AG08396 (cell line): ENCODE results near the gene PICK1.
A peak's percentile ranks its signal among the peaks of the same experiment; 100 is the strongest.

ENCODE experiments used
- DNase-seq: peaks from one replicate; pipeline ENCODE4 v3.0.0; 2012; ENCODE audit warnings: low spot score, mixed read lengths

Gene PICK1

DNA sequence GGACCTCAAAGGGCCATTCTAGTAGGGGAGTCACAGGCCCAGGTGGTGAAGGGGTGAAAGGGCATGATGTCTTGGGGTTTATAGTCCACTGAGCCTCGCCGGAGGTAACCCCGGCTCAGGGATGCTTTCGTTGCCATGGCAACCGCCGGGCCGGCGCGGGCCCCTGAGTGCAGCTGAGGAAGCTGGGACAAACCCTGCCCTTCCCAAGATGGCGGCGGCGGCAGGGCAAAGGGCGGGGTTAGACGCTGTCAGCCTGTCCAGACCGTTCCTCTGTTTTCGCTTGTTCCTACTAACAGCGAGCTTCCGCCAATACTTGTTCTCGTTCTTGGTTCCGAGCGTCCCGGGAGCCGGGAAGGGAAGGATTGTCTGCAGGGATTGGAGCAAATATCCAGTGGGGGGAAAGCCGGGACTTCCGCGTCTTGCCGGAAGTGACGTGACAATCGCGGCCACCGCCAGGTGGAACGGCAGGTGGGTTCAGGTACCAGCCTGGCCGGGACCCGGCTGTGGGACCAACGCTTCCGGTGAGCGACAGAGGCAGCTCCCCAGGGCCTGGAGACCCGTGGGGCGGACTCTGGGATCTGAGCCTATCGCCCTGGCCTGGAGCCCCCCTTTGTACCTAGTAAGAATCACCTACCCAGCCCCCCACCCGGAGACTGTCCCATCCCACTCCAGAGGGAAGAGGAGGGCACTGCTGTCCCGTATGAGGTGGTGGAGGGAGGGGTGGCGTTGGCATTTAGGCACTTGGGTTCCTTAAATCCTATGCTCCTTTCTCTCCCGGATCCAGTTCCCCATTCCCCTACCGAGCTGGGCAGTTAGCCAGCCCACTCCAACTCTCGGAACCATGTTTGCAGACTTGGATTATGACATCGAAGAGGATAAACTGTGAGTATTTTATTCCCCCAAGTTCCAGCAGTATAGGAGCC lies at the start of gene PICK1:
TSS of gene PICK1 (plus strand) at position 436 of the 923 bp plus-strand sequence. CDS start at position 842, 406 bp downstream.
- peak; percentile 89 for DNase-seq

DNA sequence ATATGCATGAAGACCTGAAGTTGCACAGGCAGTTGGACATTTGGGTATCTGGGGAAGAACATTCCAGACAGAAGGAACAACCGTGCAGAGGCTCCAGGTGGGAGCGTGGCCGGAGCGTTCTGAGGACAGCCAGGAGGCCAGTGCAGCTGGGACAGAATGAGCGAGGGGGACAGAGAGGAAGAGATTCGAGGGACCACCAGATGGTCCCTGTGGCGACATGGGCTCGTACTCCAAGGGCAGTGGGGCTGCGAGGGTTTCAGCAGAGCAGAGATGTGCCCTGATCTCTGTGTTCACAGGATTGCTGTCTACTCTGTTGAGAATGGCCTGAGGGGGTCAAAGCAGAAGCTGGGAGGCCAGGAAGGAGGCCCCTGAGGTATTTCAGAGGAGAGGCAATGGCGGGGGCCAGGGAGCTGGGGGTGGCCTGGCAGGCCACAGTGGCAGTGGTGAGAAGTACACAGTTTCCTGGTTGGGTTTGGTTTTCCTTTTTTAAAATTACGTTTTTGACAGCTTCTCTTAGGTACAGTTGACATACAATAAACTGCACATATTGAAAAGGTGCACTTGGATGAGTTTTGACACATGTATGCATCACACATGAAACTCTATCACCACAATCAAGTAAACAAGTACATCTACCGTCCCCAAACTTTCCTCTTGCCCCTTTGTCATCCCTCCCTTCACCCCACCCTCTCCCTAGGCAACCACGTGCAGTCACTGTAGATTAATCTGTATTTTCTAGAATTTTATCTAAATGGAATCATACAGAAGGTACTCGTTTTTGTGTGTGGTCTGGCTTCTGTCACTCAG lies 48.0 kb upstream of the PICK1 start:
- no peak for DNase-seq

DNA sequence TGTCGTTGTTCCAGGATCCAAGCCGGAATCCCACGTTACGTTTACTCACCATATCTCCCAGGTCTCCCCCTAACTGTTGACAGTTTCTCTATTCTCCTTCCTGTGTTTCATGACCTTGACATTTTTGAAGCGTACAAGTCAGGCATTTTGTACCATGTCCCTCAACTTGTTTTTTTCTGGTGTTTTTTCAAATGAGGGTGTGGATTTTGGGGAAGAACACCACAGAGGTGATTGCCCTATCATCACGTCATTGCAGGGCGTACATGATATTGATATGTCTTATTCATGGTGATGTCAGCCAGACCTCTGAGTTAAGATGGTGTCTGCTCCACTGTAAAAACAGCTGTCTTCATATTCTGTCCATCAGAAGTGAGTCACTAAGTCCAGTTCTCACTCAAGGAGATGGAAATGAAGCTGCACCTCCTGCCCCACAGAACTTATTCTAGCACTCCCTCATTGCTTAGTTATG lies 44.6 kb upstream of the PICK1 start:
- no peak for DNase-seq

DNA sequence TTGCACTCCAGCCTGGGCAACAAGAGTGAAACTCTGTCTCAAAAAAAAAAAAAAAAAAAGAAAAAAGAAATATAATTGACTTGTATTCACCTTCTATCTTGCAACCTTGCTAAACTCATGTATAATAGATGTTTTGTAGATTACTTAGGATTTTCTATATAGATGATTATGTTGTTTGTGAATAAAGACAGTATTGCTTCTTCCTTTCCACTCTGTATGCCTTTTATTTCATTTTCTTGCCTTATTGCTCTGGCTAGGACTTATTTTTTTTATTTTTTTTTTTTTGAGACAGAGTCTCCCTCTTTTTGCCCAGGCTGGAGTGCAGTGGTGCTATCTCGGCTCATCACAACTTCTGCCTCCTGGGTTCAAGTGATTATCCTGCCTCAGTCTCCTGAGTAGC lies 43.1 kb upstream of the PICK1 start:
- DNase-seq = no peak

DNA sequence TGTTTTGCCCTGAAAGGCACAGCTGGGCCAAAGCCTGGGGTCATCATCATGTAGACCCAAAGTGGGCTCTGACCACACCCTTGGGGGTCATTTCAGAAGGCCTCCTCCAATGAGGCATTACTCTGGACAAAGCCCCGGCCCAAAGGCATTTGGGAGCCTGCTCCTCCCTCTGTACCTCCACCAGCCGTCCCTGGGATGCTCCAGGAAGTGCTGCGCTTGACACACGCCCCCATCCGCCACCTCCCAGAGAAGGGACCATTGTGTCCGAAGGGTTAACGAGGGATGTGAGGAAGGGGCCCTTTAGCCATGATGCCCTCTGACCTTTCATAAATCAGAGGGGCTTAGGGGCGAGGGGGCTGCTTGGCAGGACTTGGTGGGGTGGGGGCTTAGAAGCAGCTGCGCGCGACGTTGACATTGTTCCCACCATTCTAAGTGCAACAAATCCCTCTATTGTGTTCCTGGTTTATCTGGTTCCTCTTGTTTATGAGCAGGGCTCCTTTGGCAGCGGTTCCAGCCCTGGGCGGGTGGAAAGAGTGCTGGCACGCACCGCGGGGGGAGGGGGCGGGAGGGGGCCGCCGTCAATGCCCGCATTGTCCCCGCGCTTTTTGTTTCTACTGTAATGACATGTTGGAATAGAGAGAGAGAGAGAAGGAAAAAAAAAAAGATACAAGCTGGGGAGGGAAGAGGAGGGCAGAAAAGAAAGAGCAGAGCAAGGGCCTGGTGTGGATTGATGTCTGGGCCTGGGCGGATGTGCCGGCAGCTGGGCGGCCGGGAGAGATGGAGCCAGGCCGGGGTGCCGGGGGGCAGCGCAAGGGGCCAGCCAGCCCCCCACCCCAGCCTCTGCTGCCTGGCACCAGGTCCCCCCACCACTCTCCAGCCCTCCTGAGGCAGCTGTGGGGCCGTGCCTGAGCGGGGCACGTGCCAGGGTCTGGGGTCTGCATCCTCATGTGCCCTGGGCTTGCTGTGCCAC lies 40.7 kb upstream of the PICK1 start:
- DNase-seq = peak; percentile 78

DNA sequence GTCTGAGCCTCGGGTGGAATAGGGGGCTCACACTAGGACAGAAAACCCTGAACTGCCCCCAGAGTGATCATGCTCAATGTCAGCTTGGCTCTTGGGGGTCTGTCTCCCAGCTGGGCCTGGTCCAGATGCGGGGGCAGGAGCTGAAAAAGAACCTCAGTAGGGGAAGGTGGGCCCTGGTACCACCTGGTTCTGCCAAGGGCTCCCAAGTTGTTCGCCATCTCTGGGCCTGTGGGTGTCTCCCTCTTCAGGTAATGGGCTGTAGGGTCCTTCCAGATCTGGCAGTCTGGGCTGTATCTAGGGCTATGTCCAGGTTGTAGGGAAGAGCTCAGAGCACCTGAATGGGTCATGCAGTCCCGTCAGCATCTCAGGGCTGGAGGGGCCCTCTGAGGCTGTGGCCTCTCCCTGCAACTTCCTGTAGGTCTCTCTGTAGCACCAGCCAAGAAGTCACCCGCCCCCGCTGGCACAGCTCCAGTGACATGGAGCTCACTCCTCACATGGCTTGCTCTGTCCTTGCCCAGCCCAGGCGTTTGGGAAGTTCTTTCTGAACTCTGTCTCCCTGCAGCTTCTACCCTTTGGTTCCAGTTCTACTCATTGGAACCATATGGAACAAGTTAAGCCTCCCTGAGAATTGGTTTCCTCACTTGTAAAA lies 39.8 kb upstream of the PICK1 start:
- DNase-seq = peak; percentile 74

DNA sequence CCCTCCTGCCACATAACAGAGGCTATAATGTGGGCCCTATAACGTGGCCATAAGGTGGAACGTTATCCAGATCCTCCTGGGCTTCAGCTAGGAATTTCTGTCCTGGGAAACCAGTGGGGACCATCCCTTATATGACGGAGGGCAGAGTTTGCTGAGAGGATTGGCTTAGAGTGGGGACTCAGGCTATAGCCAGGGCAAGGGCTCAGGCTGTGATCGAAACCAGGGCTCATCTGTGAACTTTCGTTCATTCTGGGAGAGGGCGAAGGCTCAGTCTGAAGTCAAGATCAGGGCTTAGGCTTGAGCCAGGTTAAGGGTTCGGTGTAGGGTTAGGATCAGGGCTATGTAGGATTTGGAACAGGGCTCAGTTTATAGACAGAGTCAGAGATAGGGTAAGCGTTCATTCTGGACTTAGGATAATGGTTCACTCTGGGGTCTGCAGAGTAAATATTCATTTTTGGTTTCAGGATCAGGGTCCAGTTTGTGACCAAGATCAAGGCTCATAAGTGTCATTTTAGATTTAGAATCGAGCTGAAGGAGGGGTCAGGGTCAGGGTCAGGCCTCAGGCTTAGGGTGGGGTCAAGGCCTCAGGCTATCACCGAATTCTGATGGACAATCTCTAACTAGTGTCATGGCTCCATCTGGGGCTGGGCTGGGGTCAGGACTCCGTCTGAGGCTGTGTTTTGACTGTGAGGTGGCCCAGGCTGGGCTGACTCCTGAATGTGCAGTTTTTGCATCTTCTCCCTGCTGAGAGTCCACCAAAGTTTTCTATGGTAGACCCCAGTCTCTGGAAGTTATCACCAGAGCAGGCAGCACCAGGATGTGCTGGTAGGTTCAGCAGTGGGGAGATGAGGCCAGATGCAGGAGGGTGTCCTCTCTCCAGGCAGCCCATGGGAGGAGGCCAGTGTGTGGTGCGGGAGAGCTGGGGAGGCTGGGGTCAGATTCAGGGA lies 39.0 kb upstream of the PICK1 start:
- no peak for DNase-seq

DNA sequence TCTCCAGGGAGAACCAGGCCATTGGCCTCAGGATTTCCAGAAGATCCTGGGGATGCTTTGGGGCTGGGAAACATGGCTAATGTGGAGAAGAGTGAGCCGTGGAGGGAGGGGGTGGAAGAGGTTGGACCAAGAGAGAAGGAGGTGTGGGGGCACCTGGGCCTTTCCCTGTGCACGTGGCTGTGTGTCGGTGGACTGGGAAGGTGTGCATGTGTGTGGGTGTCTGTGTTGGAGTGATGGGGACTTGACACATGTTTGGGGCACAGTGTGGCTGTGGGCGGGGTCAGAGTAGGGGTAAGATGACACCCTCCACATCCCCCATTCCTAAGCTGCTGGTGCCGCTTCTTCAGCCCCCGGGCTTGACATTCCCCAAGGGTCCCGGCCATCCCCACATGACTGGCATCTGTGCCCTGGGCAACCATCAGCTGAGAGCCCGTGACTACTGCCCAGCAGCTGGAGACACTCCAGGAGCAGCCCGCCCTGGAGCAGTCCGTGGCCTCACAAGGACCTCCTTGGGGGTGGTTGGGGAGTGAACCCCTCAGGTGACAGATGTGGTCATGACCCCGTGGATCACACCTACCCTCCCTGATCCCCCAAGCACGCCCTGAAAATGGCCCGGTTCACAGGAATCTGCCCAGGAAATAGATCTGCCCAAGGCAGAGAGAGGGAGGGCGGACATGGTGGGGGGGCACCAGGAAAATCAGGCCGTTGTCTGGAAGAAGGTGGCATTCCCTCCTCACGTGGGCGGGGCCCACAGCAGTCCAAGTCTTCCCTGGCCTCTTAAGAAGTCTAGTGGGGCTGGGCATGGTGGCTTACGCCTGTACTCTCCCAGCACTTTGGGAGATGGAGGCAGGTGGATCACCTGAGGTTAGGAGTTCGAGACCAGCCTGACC lies 38.0 kb upstream of the PICK1 start:
- DNase-seq = no peak

DNA sequence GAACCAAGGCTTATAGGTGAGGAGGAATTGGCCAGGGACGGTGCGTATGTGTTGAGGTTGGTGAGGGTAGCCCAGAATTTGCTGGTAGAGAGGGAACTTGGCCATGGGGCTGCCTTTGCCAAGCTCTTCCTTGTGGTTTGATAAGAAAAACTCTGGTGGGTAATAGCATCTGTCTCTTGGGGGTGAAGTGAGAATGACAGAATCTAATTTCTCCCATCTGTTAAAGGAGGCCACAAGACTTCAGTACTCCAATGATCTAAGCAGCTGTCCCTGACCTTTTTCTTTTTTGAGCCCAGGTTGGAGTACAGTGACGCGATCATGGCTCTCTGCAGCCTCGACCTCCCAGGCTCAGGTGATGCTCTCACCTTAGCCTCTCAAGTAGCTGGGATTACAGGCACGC lies 36.0 kb upstream of the PICK1 start:
- no peak for DNase-seq

DNA sequence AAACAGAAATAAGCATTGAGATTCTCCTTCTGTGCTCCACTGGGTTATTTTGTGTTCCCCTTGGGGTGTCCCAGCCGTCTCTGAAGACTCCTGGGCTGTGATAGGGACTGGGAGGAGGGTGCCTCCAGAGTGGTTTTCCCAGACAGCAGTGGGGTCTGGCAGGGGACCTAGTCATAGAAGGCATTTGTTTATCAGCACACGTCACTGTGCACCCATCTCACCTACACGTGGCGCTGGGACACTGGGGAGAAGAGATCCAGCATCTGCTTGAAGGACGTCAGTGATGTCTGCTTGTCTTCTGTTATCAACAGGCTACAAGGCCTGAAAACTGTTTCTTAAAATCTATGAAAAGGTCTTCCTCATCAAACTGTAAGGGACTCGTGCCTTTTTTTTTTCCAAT lies 34.2 kb upstream of the PICK1 start:
- no peak for DNase-seq

DNA sequence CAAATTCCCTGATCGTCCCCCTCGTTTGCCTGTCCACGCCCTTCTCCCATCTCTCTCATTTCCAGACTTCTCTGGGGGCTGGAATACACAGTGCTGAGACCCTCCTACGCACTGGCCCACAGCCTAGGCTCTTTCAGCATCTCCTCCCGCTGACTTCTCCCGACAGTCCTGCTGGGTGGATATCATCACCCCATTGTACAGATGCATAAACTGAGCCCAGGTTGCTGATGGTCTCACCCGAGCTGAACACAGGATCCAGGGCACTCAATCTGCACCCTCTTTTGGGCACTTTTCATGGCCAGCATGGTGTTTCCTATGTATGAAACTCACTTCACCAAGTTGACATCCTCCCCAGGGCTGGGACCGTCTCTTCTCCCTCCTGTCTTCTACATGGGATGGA lies 31.7 kb upstream of the PICK1 start:
- DNase-seq = no peak

DNA sequence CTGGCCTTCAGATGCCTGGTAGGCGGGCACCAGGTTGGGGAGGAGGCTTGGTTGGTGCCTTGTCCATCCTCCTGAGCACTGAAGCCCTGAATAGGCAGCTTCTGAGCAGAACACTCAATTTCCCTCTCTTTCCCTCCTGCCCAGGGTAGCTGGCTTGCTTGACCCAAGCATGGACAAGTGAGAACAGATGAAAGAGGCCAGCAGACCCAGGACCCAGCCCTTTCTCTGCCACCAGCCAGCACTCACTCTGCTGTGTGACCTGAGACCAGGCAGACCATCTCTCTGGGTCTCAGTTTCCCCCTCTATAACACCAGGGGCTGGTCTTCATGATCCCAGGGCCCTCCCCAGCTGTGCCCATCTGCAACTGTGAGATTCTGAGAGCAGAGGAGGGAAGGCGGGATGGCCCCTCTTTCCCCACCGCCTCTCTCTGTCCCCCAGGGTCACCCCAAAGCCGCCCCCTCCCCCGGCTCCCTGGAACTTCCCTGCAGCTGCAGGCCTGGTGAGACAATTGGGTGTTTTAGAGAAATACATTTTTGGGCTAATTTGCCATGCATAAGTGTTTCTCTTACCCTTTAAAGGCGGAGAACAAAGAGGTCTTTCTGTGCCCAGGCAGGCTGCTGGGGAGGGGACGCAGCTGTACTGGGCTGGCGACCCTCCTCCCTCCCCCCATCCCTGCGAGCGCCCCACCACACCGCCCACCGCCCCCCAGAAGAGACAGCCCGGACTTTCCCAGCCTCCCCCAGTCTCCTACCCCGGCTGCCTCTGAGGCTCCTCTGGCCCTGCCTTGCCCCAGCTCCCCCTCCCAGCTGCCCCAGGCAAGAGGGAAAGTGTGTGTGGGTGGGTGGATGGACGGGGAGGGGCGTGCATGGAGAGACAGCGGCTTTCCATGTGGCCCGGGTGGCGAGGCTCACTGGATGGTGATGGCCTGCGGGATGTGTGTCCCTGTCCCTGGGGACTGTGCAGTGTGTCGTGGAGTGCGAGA lies 30.8 kb upstream of the PICK1 start:
- no peak for DNase-seq

DNA sequence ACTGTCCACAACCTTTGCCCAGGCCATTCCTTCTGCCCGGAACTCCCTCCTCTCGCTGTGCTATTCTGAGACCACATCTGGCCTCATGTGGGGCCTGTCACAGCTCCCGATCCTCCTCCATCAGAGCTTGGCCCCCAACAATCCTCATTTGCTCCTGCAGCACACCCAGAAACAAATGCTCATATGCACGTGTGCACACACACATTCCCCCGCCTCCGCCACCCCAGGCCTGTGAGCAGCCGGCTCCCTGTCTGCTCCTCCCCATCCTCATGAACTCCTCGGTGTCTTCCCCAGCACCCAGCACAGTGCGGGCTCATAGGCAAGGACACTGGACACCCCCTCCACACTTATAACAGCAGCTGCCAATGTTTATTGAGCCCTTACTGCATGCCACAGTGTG lies 29.7 kb upstream of the PICK1 start:
- no peak for DNase-seq

DNA sequence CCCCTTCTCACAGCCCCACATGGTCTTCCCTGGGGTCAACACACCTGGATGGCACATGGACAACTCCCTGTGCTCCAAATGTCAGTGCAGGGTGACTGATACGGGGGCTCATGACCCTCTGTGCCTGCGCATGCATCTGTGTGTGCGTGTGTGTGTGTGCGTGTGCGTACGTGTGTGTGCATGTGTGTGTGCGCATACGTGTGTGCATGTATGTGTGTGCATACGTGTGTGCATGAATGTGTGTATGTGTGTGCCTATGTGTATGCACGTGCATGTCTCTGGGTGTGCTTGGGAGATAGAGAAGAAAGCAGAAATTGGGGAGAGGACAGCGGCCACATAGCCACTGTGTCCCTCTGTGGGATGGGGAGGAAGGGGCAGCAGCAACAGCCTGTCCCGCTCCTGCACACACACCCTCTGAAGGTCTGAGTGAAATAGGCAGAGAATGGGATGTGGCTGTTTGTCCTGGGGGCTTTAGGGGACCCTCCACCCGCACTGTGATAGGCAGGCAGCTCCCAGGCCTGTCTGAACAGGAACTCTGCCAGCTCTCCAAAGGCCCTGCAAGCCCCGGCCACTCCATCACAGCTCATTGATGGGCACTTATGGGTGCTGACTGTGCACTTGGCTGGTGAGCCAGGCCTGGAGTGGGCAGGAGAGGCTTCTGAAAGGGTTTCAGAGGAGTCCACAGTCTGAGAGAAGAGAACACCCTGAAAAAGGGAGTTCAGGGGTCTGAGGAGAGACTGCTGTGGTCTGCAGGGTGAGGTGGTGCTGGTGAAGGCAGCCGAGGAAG lies 28.7 kb upstream of the PICK1 start:
- DNase-seq = no peak

DNA sequence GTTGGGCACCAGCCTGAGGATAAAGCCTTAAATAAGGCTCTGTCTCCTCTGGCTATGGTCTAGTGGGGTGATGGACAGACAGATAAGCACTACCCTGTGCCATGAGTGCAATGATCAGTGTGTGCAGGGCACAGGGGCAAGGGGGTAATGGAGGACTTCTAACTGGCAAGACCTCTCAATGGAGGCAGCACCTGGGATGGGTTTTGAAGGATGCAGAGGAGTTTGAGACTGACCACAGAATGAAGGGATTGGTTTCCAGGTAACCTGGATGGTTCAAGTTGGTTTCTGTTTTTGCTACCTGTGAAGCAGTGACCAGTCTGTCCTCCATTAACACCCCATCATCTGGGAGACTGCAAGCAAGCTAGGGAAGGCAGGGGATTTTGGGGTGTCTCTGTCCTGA lies 27.8 kb upstream of the PICK1 start:
- no peak for DNase-seq

DNA sequence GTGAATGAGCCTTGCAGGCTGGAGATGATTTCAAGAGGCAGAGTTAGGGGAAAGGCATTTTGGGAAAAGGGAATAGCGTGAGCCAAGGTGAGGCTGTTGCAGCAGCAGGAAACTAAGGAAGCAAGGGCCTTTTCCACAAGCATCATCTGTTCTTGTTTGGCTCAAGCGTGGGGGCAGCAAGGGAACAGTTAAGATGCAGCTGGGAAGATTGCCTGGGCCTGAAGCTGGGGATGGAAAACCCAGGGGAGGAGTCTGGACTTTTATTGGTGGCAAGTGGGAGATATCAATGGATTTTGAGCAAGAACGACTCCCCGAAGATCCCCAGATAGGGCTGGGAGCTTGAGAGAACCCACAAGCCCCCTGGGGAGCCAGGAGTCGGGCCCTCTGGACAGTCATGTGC lies 27.3 kb upstream of the PICK1 start:
- DNase-seq = no peak
